A673 (cell line): ENCODE measurements around the gene THSD4. TPM values are rescaled to one million over a fixed set of nuclear protein-coding genes. Genes with fewer than 3 reads are reported as not detected.

ENCODE experiments used
- BruUV-seq: library from RNA; stranded (reverse); fragments of 400-500 nt; replicated peaks from 2 replicates; lab custom pipeline; 2021; lab: Mats Ljungman, UMichigan
- CTCF ChIA-PET: fragments of 300-600 bp; sonication (Branson Sonifier 250); formaldehyde crosslinking; loops from one replicate; lab custom pipeline; 2022; ENCODE audit warnings: antibody characterized with exemption; lab: Charles Lee
- POLR2A ChIA-PET: fragments of 300-600 bp; sonication (Branson Sonifier 250); formaldehyde crosslinking; loops from one replicate; lab custom pipeline; 2022; ENCODE audit warnings: antibody characterized with exemption; ENCODE audit not compliant: low non-redundant PET; lab: Charles Lee
- DNase-seq: peaks from one replicate; pipeline ENCODE4 v3.0.0-alpha.2; 2015; ENCODE audit warnings: low spot score
- H3K27ac ChIP-seq: fragments of 200-600 bp; sonication (generic); 2 replicates; pipeline ENCODE4 v1.5.1; 2016; ENCODE audit warnings: mixed run types, low read depth, mild to moderate bottlenecking, mixed read lengths, antibody characterized with exemption, low read length; ENCODE audit not compliant: poor library complexity, severe bottlenecking
- H3K27me3 ChIP-seq: fragments of 200-600 bp; sonication (generic); replicated peaks from 2 replicates; pipeline ENCODE4 v1.6.1; 2017; ENCODE audit warnings: mixed run types, low read depth, mild to moderate bottlenecking, mixed read lengths, antibody characterized with exemption, low read length; ENCODE audit not compliant: insufficient read depth, poor library complexity
- H3K36me3 ChIP-seq: fragments of 200-600 bp; sonication (generic); 2 replicates; pipeline ENCODE4 v1.6.1; 2016; ENCODE audit warnings: mixed run types, mild to moderate bottlenecking, mixed read lengths, antibody characterized with exemption, low read length; ENCODE audit not compliant: insufficient read depth, poor library complexity, severe bottlenecking
- H3K4me1 ChIP-seq: fragments of 200-600 bp; sonication (generic); 2 replicates; pipeline ENCODE4 v1.6.1; 2017; ENCODE audit warnings: mixed run types, mild to moderate bottlenecking, mixed read lengths, antibody characterized with exemption, low read length; ENCODE audit not compliant: insufficient read depth, poor library complexity, severe bottlenecking
- H3K4me3 ChIP-seq: fragments of 200-600 bp; sonication (generic); 2 replicates; pipeline ENCODE4 v1.5.1; 2016; ENCODE audit warnings: low read depth, mixed run types, mild to moderate bottlenecking, mixed read lengths, low read length; ENCODE audit not compliant: poor library complexity, severe bottlenecking
- H3K9me3 ChIP-seq: fragments of 200-600 bp; sonication (generic); 2 replicates; pipeline ENCODE4 v1.6.1; 2016; ENCODE audit warnings: mixed run types, low read depth, mild to moderate bottlenecking, mixed read lengths, antibody characterized with exemption, low read length; ENCODE audit not compliant: poor library complexity, severe bottlenecking
- EZH2 ChIP-seq: fragments of 200-600 bp; sonication (generic); IDR thresholded peaks from 2 replicates; pipeline ENCODE4 v1.6.1; 2017; ENCODE audit warnings: borderline replicate concordance, low read depth, mild to moderate bottlenecking, mixed read lengths, antibody characterized with exemption, low read length; ENCODE audit not compliant: poor library complexity, severe bottlenecking
- intact Hi-C: fragments of 100-400 bp; cut with micrococcal nuclease; formaldehyde crosslinking; loops from one replicate; pipeline ENCODE4 v1.10.0; 2022; ENCODE audit not compliant: unreplicated experiment
- total RNA-seq: library from RNA; stranded (reverse); gene quantifications from 2 replicates; pipeline ENCODE4 v1.2.3, GENCODE V29; 2021
- TF ChIP-seq, protein P1 (sequence below): fragments of 300-800, 200-600 bp; sonication (generic); conservative IDR thresholded peaks from 2 replicates; pipeline ENCODE4 v1.5.1; 2017; ENCODE audit warnings: low read depth, mild to moderate bottlenecking, antibody characterized with exemption, low read length, moderate library complexity, mixed read lengths

THSD4 gene
- total RNA-seq, 1 experiment from 2014 or later: 2.4 TPM

DNA sequence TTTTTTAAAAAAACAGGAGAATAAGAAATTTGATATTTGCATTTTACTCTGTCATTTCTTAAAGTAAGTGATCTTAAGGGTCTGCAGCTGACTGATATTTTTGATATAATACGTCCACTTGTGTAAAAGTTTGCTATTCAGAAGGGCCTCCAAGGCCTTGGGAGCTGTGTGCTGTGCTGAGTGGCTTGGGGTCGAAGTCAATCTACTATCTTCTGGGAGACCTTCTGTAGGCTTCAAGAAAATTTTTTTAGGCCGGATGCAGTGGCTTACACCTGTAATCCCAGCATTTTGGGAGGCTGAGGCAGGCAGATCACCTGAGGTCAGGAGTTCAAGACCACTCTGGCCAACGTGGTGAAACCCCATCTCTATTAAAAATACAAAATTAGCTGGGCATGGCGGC lies 26.3 kb downstream of the THSD4 start:
- CTCF ChIA-PET: no interaction called here
- no peaks in the 10 kb centered on the region for H3K36me3 ChIP-seq
- no peak overlapping the region for H3K27ac ChIP-seq
- no peak overlapping the region for H3K4me3 ChIP-seq
- TF ChIP-seq, protein P1, sequence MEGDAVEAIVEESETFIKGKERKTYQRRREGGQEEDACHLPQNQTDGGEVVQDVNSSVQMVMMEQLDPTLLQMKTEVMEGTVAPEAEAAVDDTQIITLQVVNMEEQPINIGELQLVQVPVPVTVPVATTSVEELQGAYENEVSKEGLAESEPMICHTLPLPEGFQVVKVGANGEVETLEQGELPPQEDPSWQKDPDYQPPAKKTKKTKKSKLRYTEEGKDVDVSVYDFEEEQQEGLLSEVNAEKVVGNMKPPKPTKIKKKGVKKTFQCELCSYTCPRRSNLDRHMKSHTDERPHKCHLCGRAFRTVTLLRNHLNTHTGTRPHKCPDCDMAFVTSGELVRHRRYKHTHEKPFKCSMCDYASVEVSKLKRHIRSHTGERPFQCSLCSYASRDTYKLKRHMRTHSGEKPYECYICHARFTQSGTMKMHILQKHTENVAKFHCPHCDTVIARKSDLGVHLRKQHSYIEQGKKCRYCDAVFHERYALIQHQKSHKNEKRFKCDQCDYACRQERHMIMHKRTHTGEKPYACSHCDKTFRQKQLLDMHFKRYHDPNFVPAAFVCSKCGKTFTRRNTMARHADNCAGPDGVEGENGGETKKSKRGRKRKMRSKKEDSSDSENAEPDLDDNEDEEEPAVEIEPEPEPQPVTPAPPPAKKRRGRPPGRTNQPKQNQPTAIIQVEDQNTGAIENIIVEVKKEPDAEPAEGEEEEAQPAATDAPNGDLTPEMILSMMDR: no peak
- TF ChIP-seq EZH2: no peak
- no peaks in the 10 kb centered on the region for H3K27me3 ChIP-seq
- H3K9me3 ChIP-seq: no peaks in the 10 kb centered on the region
- peaks cover 21% of the 10 kb centered on the region for H3K4me1 ChIP-seq
- BruUV-seq: no TSS peak
- POLR2A ChIA-PET: no interaction called here
- DNase-seq: no peak
- intact Hi-C loops: no loop called here

- no peak for DNase-seq
- BruUV-seq: no TSS peak
- no peak for TF ChIP-seq EZH2
- TF ChIP-seq, protein P1: no peak
- no peak overlapping the region for H3K4me3 ChIP-seq
- no peaks in the 10 kb centered on the region for H3K27me3 ChIP-seq
- no peak overlapping the region for H3K27ac ChIP-seq
- H3K36me3 ChIP-seq: no peaks in the 10 kb centered on the region
- ChIA-PET POLR2A (no interaction called here), CTCF (no interaction called here)
- peaks cover 14% of the 10 kb centered on the region for H3K4me1 ChIP-seq
- no peaks in the 10 kb centered on the region for H3K9me3 ChIP-seq
- intact Hi-C loops: no loop called here
Measured at GRCh38 chr15:71142780-71143179, 27.5 kb downstream of the THSD4 start.

GRCh38 chr15:71143373-71144310 lies 28.4 kb downstream of the THSD4 start:
- no TSS peak for BruUV-seq
- POLR2A ChIA-PET: interaction anchor here (0.6 kb wide), 1 partner anchor 460 kb away, joined by 14 read pairs; no protein-coding TSS in a partner anchor
- no peak overlapping the region for H3K27ac ChIP-seq
- H3K4me3 ChIP-seq: no peak overlapping the region
- no peaks in the 10 kb centered on the region for H3K27me3 ChIP-seq
- DNase-seq: no peak
- no peaks in the 10 kb centered on the region for H3K9me3 ChIP-seq
- peaks cover 13% of the 10 kb centered on the region for H3K4me1 ChIP-seq
- CTCF ChIA-PET: no interaction called here
- no peaks in the 10 kb centered on the region for H3K36me3 ChIP-seq
- intact Hi-C loops: no loop called here
- TF ChIP-seq EZH2: no peak
- TF ChIP-seq, protein P1: no peak
